ENCODE results near the gene DCUN1D5.

- TF ChIP-seq CTCF (IDR thresholded peaks at IDR 0.05; ENCODE audit: borderline replicate concordance, extremely low read depth, low read length, poor library complexity, severe bottlenecking) (no peak), EZH2 (IDR thresholded peaks at IDR 0.05; ENCODE audit: borderline replicate concordance, low read depth, low read length, severe bottlenecking) (no peak)
Measured at GRCh38 chr11:103109818-103110388, 17.9 kb upstream of the DCUN1D5 start.

Data from DND-41 (cell line).